Neural cell (in vitro differentiated cells): ENCODE data around the gene ALDH4A1. TPM values are rescaled to one million over a fixed set of nuclear protein-coding genes. Genes with fewer than 3 reads are reported as not detected.

Experiments used
- H2AFZ ChIP-seq: fragments of 200-600, 300-800 bp; sonication (generic), shearing (Covaris generic); 2 replicates; pipeline ENCODE4 v1.6.0; 2014; ENCODE audit warnings: low read depth, mild to moderate bottlenecking, antibody characterized with exemption, low read length, moderate library complexity
- H3F3A ChIP-seq: fragments of 200-600 bp; shearing (Covaris generic); 2 replicates; pipeline ENCODE4 v1.6.1; 2016; ENCODE audit warnings: mild to moderate bottlenecking, moderate library complexity, mixed read lengths, antibody characterized with exemption, low read length; ENCODE audit not compliant: insufficient read depth, poor library complexity, severe bottlenecking
- H3K27ac ChIP-seq: fragments of 200-600, 300-800 bp; sonication (generic), shearing (Covaris generic); 2 replicates; pipeline ENCODE4 v1.5.1; 2014; ENCODE audit warnings: mild to moderate bottlenecking, low read length, moderate library complexity
- H3K27me3 ChIP-seq: fragments of 300-800, 200-600 bp; sonication (generic), shearing (Covaris generic); 2 replicates; pipeline ENCODE4 v1.6.0; 2014; ENCODE audit warnings: mild to moderate bottlenecking, low read depth, low read length, moderate library complexity; ENCODE audit not compliant: insufficient read depth
- H3K36me3 ChIP-seq: fragments of 300-800, 200-600 bp; sonication (generic), shearing (Covaris generic); 2 replicates; pipeline ENCODE4 v1.5.1; 2014; ENCODE audit warnings: mild to moderate bottlenecking, antibody characterized with exemption, low read length, moderate library complexity; ENCODE audit not compliant: insufficient read depth
- H3K4me2 ChIP-seq: fragments of 300-800, 200-600 bp; sonication (generic), shearing (Covaris generic); 2 replicates; pipeline ENCODE4 v1.6.0; 2014; ENCODE audit warnings: mild to moderate bottlenecking, low read length
- H3K4me3 ChIP-seq: fragments of 300-800, 200-600 bp; sonication (generic), shearing (Covaris generic); 2 replicates; pipeline ENCODE4 v1.5.1; 2014; ENCODE audit warnings: mild to moderate bottlenecking, low read length, moderate library complexity
- H3K79me2 ChIP-seq: fragments of 200-600 bp; shearing (Covaris generic); replicated peaks from 2 replicates; pipeline ENCODE4 v1.6.0; 2014; ENCODE audit warnings: mild to moderate bottlenecking, low read length, moderate library complexity; ENCODE audit not compliant: insufficient read depth
- H3K9ac ChIP-seq: fragments of 300-800, 200-600 bp; sonication (generic), shearing (Covaris generic); 2 replicates; pipeline ENCODE4 v1.6.1; 2016; ENCODE audit warnings: mild to moderate bottlenecking, low read length, mixed read lengths
- H3K9me2 ChIP-seq: fragments of 200-600 bp; shearing (Covaris generic); 2 replicates; pipeline ENCODE4 v1.6.1; 2016; ENCODE audit warnings: mild to moderate bottlenecking, low read length, mixed read lengths; ENCODE audit not compliant: insufficient read depth
- H3K9me3 ChIP-seq: fragments of 200-600, 300-800 bp; sonication (generic), shearing (Covaris generic); 2 replicates; pipeline ENCODE4 v1.6.1; 2016; ENCODE audit warnings: mild to moderate bottlenecking, mixed run types, low read length, moderate library complexity, mixed read lengths
- H4K20me1 ChIP-seq: fragments of 200-600 bp; shearing (Covaris generic); 2 replicates; pipeline ENCODE4 v1.6.1; 2016; ENCODE audit warnings: mild to moderate bottlenecking, mixed run types; ENCODE audit not compliant: insufficient read depth
- CTCF ChIP-seq: fragments of 450-650 bp; IDR thresholded peaks from 2 replicates; pipeline ENCODE4 v1.5.1; 2014; ENCODE audit warnings: antibody characterized with exemption, mild to moderate bottlenecking, moderate library complexity; ENCODE audit not compliant: poor library complexity, severe bottlenecking
- EP300 ChIP-seq: fragments of 450-650 bp; conservative IDR thresholded peaks from 2 replicates; pipeline ENCODE4 v1.6.1; 2014; ENCODE audit warnings: antibody characterized with exemption, mild to moderate bottlenecking, moderate library complexity; ENCODE audit not compliant: poor library complexity, severe bottlenecking
- EZH2 ChIP-seq: fragments of 200-600, 300-800 bp; shearing (Covaris generic), sonication (generic); IDR thresholded peaks from 2 replicates; pipeline ENCODE4 v1.6.1; 2014; ENCODE audit warnings: antibody characterized with exemption, low read length, borderline replicate concordance, mild to moderate bottlenecking; ENCODE audit not compliant: insufficient read depth, poor library complexity, severe bottlenecking
- MXI1 ChIP-seq: fragments of 450-650 bp; conservative IDR thresholded peaks from 2 replicates; pipeline ENCODE4 v1.6.1; 2014; ENCODE audit warnings: antibody characterized with exemption, mild to moderate bottlenecking; ENCODE audit not compliant: poor library complexity, severe bottlenecking
- POLR2AphosphoS5 ChIP-seq: IDR thresholded peaks from 2 replicates; pipeline ENCODE4 v1.6.1; 2012
- RAD21 ChIP-seq: fragments of 450-650 bp; conservative IDR thresholded peaks from 2 replicates; pipeline ENCODE4 v1.6.1; 2014; ENCODE audit warnings: antibody characterized with exemption, mild to moderate bottlenecking, moderate library complexity
- REST ChIP-seq: IDR thresholded peaks from 2 replicates; pipeline ENCODE4 v1.6.1; 2012; ENCODE audit warnings: borderline replicate concordance
- SMC3 ChIP-seq: fragments of 450-650 bp; conservative IDR thresholded peaks from 2 replicates; pipeline ENCODE4 v1.6.1; 2014; ENCODE audit warnings: antibody characterized with exemption, mild to moderate bottlenecking, moderate library complexity; ENCODE audit not compliant: poor library complexity
- TAF1 ChIP-seq: IDR thresholded peaks from 2 replicates; pipeline ENCODE4 v1.6.1; 2012; ENCODE audit warnings: low read depth
- polyA plus RNA-seq: library from polyadenylated mRNA; depleted of rRNA; stranded (reverse); fragments of >200 nt; gene quantifications from 2 replicates; pipeline ENCODE4 v1.2.3, GENCODE V29; 2014

ALDH4A1 gene
- polyA plus RNA-seq, 1 donor from 2014 or later = 11.0 TPM

GRCh38 chr1:18919956-18920355 lies 17.6 kb upstream of the ALDH4A1 start:
- H3K79me2 ChIP-seq = no peaks in the 10 kb centered on the region
- no peak for TF ChIP-seq RAD21
- TF ChIP-seq MXI1 = no peak
- no peak for TF ChIP-seq REST
- no peak for TF ChIP-seq POLR2AphosphoS5
- no peak for TF ChIP-seq CTCF
- no peak for TF ChIP-seq EZH2
- no peak for TF ChIP-seq TAF1
- TF ChIP-seq SMC3 = no peak
- TF ChIP-seq EP300 = no peak

GRCh38 chr1:18919197-18919905 lies 17.0 kb upstream of the ALDH4A1 start:
- H3K9me2 ChIP-seq = no peaks in the 10 kb centered on the region
- H3K27me3 ChIP-seq = no peaks in the 10 kb centered on the region
- H3K9ac ChIP-seq = no peak overlapping the region
- no peak overlapping the region for H2AFZ ChIP-seq
- H4K20me1 ChIP-seq = no peaks in the 10 kb centered on the region
- H3K79me2 ChIP-seq = no peaks in the 10 kb centered on the region
- no peaks in the 10 kb centered on the region for H3K9me3 ChIP-seq
- no peak overlapping the region for H3K4me2 ChIP-seq
- H3F3A ChIP-seq = no peaks in the 10 kb centered on the region
- no peak for TF ChIP-seq MXI1
- TF ChIP-seq REST = no peak
- no peak for TF ChIP-seq POLR2AphosphoS5
- no peak for TF ChIP-seq EP300
- no peak for TF ChIP-seq SMC3
- TF ChIP-seq RAD21 = no peak
- TF ChIP-seq CTCF = no peak
- TF ChIP-seq TAF1 = no peak
- no peak for TF ChIP-seq EZH2
- no peak overlapping the region for H3K4me3 ChIP-seq
- H3K36me3 ChIP-seq = no peaks in the 10 kb centered on the region
- H3K27ac ChIP-seq = no peak overlapping the region

More at GRCh38 chr1:18919956-18920355, 17.6 kb upstream of the ALDH4A1 start:
- H4K20me1 ChIP-seq = no peaks in the 10 kb centered on the region
- no peak overlapping the region for H3K9ac ChIP-seq
- no peaks in the 10 kb centered on the region for H3K9me2 ChIP-seq
- H3K27me3 ChIP-seq = no peaks in the 10 kb centered on the region
- H3F3A ChIP-seq = no peaks in the 10 kb centered on the region
- no peaks in the 10 kb centered on the region for H3K36me3 ChIP-seq
- H3K4me3 ChIP-seq = no peak overlapping the region
- no peak overlapping the region for H2AFZ ChIP-seq
- no peak overlapping the region for H3K4me2 ChIP-seq
- H3K9me3 ChIP-seq = no peaks in the 10 kb centered on the region
- no peak overlapping the region for H3K27ac ChIP-seq
